SK-N-SH (cell line): ENCODE measurements around the gene SMG7. TPM values are rescaled to one million over a fixed set of nuclear protein-coding genes. Genes with fewer than 3 reads are reported as not detected.

Source experiments
- CTCF ChIA-PET: fragments of 300-600, 350-600 bp; formaldehyde crosslinking; extraction: SDS; loops from one replicate; lab custom pipeline; 2021; lab: Yijun Ruan, JAX
- POLR2A ChIA-PET: fragments of 350-600 bp; sonication (Branson Sonifier 250); formaldehyde crosslinking; extraction: SDS; loops from one replicate; lab custom pipeline; 2020; ENCODE audit warnings: antibody characterized with exemption, inconsistent platforms; lab: Yijun Ruan, JAX
- DNase-seq: peaks from one replicate; pipeline ENCODE4 v3.0.0; 2012
- H2AFZ ChIP-seq: fragments of 200-600 bp; sonication (generic); 2 replicates; pipeline ENCODE4 v1.8.1; 2016; ENCODE audit warnings: antibody characterized with exemption, mild to moderate bottlenecking, low read depth
- H3F3A ChIP-seq: fragments of 200-600 bp; sonication (generic); replicated peaks from 2 replicates; pipeline ENCODE3; 2016; ENCODE audit warnings: antibody characterized with exemption, mild to moderate bottlenecking; ENCODE audit not compliant: insufficient read depth
- H3K27ac ChIP-seq, 2 experiments: fragments of 200-500 bp in 1 of 2; fragments of 200-600 bp in 1 of 2; sonication (Bioruptor generic) in 1 of 2; sonication (generic), shearing (Covaris generic) in 1 of 2; 2 replicates each; pipeline versions ENCODE4 v1.5.1 to v1.6.1; 2014 to 2016; ENCODE audit warnings: low read depth in 2 of 2, inconsistent platforms in 1 of 2, low read length in 1 of 2, mild to moderate bottlenecking in 1 of 2, mixed read lengths in 1 of 2
- H3K27me3 ChIP-seq: fragments of 200-600 bp; sonication (generic), shearing (Covaris generic); 2 replicates; pipeline ENCODE4 v1.6.1; 2016; ENCODE audit warnings: mixed run types; ENCODE audit not compliant: insufficient read depth
- H3K36me3 ChIP-seq, 2 experiments: fragments of 200-500 bp in 1 of 2; fragments of 200-600 bp in 1 of 2; sonication (Bioruptor generic) in 1 of 2; sonication (generic) in 1 of 2; replicated peaks in 1 of 2; 2 replicates each; pipeline versions ENCODE3 to v1.5.1; 2014 to 2016; ENCODE audit warnings: low read length in 1 of 2, mild to moderate bottlenecking in 1 of 2; ENCODE audit not compliant: insufficient read depth in 2 of 2, control insufficient read depth in 1 of 2
- H3K4me1 ChIP-seq, 2 experiments: fragments of 200-500 bp in 1 of 2; fragments of 200-600 bp in 1 of 2; sonication (Bioruptor generic) in 1 of 2; sonication (generic), shearing (Covaris generic) in 1 of 2; 2 replicates each; pipeline versions ENCODE4 v1.5.1 to v1.6.1; 2014 to 2016; ENCODE audit warnings: low read depth in 1 of 2, low read length in 1 of 2, mixed run types in 1 of 2; ENCODE audit not compliant: insufficient read depth in 2 of 2, control insufficient read depth in 1 of 2
- H3K4me2 ChIP-seq: fragments of 200-600 bp; sonication (generic), shearing (Covaris generic); 2 replicates; pipeline ENCODE4 v1.6.1; 2017; ENCODE audit warnings: mixed run types
- H3K4me3 ChIP-seq, 2 experiments: fragments of 200-500 bp in 1 of 2; fragments of 200-600 bp in 1 of 2; sonication (Bioruptor generic) in 1 of 2; sonication (generic), shearing (Covaris generic) in 1 of 2; 2 replicates each; pipeline versions ENCODE4 v1.5.1 to v1.8.1; 2014 to 2016; ENCODE audit warnings: low read depth in 2 of 2, inconsistent platforms in 1 of 2, low read length in 1 of 2, mild to moderate bottlenecking in 1 of 2, mixed read lengths in 1 of 2, moderate library complexity in 1 of 2
- H3K79me2 ChIP-seq: fragments of 200-600 bp; sonication (generic); 2 replicates; pipeline ENCODE4 v1.8.1; 2017; ENCODE audit warnings: mild to moderate bottlenecking; ENCODE audit not compliant: insufficient read depth
- H3K9ac ChIP-seq: fragments of 200-600 bp; sonication (generic); 2 replicates; pipeline ENCODE4 v1.6.1; 2017; ENCODE audit warnings: mixed run types
- H3K9me2 ChIP-seq: fragments of 200-600 bp; sonication (generic); 2 replicates; pipeline ENCODE4 v1.6.1; 2017; ENCODE audit warnings: mixed run types
- H3K9me3 ChIP-seq: fragments of 200-600 bp; sonication (generic); 2 replicates; pipeline ENCODE4 v1.6.1; 2017; ENCODE audit warnings: mixed run types, mild to moderate bottlenecking, moderate library complexity
- H4K20me1 ChIP-seq: fragments of 200-600 bp; sonication (generic); 2 replicates; pipeline ENCODE4 v1.6.1; 2017; ENCODE audit warnings: mild to moderate bottlenecking, mixed run types; ENCODE audit not compliant: insufficient read depth
- CHD2 ChIP-seq: fragments of 150-350 bp; IDR thresholded peaks from 2 replicates; pipeline ENCODE4 v1.6.1; 2018; ENCODE audit warnings: low read length; ENCODE audit not compliant: partially characterized antibody
- ELF1 ChIP-seq: IDR thresholded peaks from 2 replicates; pipeline ENCODE4 v1.4.0; 2012
- EZH2phosphoT487 ChIP-seq: fragments of 200-600 bp; sonication (generic); IDR thresholded peaks from 2 replicates; pipeline ENCODE4 v1.6.1; 2017; ENCODE audit warnings: low read depth, mixed run types, mild to moderate bottlenecking, antibody characterized with exemption, moderate library complexity, borderline replicate concordance
- GABPA ChIP-seq: IDR thresholded peaks from 2 replicates; pipeline ENCODE4 v1.4.0; 2012; ENCODE audit warnings: low read depth, mild to moderate bottlenecking
- MAX ChIP-seq: IDR thresholded peaks from 2 replicates; pipeline ENCODE4 v1.4.0; 2012; ENCODE audit warnings: low read depth
- MEF2A ChIP-seq: IDR thresholded peaks from 2 replicates; pipeline ENCODE4 v1.4.0; 2012; ENCODE audit warnings: low read depth, borderline replicate concordance
- MXI1 ChIP-seq: IDR thresholded peaks from 2 replicates; pipeline ENCODE4 v1.6.1; 2012; ENCODE audit warnings: mild to moderate bottlenecking, low read depth, low read length, improper control_type of control experiment
- NFIC ChIP-seq: IDR thresholded peaks from 2 replicates; pipeline ENCODE4 v1.4.0; 2012; ENCODE audit warnings: borderline replicate concordance
- POLR2AphosphoS5 ChIP-seq: IDR thresholded peaks from 2 replicates; pipeline ENCODE4 v1.6.1; 2012; ENCODE audit warnings: low read depth, low read length
- SMC3 ChIP-seq: IDR thresholded peaks from 2 replicates; pipeline ENCODE4 v1.6.1; 2012; ENCODE audit warnings: low read depth, low read length, improper control_type of control experiment
- TAF1 ChIP-seq: IDR thresholded peaks from 2 replicates; pipeline ENCODE4 v1.6.1; 2012; ENCODE audit warnings: low read depth, mild to moderate bottlenecking, low read length, moderate library complexity, borderline replicate concordance
- TCF12 ChIP-seq: IDR thresholded peaks from 2 replicates; pipeline ENCODE4 v1.4.0; 2012
- TEAD4 ChIP-seq: IDR thresholded peaks from 2 replicates; pipeline ENCODE4 v1.4.0; 2012; ENCODE audit warnings: mild to moderate bottlenecking, borderline replicate concordance; ENCODE audit not compliant: insufficient read depth
- USF2 ChIP-seq: fragments of 150-350 bp; IDR thresholded peaks from 2 replicates; pipeline ENCODE4 v1.6.1; 2017; ENCODE audit warnings: antibody characterized with exemption, low read length, low read depth, borderline replicate concordance
- YY1 ChIP-seq: IDR thresholded peaks from 2 replicates; pipeline ENCODE4 v1.4.0; 2012; ENCODE audit warnings: low read depth, mild to moderate bottlenecking
- ZBTB33 ChIP-seq: IDR thresholded peaks from 2 replicates; pipeline ENCODE4 v1.4.0; 2012; ENCODE audit warnings: low read depth, borderline replicate concordance
- WGBS: methylation state at CpG from one replicate; pipeline ENCODE4 v1.1.6; 2017; ENCODE audit warnings: low lambda C conversion rate; 5-methylcytosine and 5-hydroxymethylcytosine counted together
- polyA plus RNA-seq, 3 experiments: library from polyadenylated mRNA; depleted of rRNA; stranded (reverse); fragments of >200 nt; gene quantifications; 2 replicates each; pipeline ENCODE4 v1.2.3, GENCODE V29; 2012

Gene SMG7
- polyA plus RNA-seq (2012; rRNA removed), result 19.8 and 26.0 TPM in 2 replicates
- 18.2 and 21.8 TPM in 2 replicates for polyA plus RNA-seq (2012; cell fraction: cytosol; rRNA removed)
- 18.5 and 30.6 TPM in 2 replicates for polyA plus RNA-seq (2012; cell fraction: nucleus; rRNA removed)

DNA sequence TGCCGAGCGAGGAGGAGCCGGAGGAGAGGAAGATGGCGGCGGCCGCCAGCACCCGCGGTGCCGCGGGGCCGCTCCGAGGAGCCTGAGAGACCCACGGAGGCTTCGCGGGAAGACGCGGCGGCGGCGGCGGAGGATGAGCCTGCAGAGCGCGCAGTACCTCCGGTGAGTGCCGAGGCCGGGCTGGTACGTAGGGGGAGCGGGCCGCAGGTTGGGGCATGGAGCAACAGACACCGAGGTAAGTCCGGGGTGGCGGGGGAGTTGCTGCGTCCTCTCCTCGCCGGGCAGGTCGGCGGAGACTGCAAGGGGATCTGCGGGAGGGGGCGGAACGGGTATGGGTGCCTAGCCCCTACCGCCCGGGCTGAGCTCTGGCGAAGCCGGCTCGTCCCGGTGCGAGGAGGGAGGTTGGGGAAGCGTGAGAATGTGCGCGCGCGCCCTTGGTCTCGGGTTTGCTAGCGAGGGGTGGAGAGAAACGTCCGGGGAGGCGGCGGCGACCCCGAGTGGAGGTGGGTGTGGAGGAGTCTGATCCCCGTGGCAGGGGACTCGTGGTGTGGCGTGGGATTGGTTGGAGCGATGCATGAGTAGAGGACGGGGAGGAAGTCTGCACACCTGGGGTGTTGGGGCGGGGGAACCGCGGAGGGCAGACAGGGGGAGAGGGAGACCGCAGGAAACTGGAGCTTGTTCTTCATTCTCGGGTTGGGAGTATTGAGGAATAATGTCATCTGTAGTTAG is at the start of gene SMG7:
Gene SMG7, plus strand, starts transcription at position 12 of the 729 bp plus-strand sequence. Its CDS starts 122 bp downstream, at position 134.
- peak within 1 kb of the TSS; percentile 87 for H2AFZ ChIP-seq
- WGBS, result 0% methylated on average over 25 of the region's 70 CpGs

GRCh38 chr1:183423541-183423940 is 48.8 kb upstream of the SMG7 start:
- Histone ChIP-seq H3K4me2 (no peak overlapping the region), H3K36me3 (no peaks in the 10 kb centered on the region), H3K79me2 (no peaks in the 10 kb centered on the region), H3K27ac (no peak overlapping the region), H4K20me1 (no peaks in the 10 kb centered on the region), H3K4me1 (no peaks in the 10 kb centered on the region), H3F3A (no peaks in the 10 kb centered on the region), H3K9ac (no peak overlapping the region), H3K9me2 (no peaks in the 10 kb centered on the region), H3K4me3 (no peak overlapping the region), H3K9me3 (no peaks in the 10 kb centered on the region), H3K27me3 (peaks cover 16% of the 10 kb centered on the region), H2AFZ (no peak overlapping the region)
- no peak for TF ChIP-seq MEF2A
- no peak for TF ChIP-seq TCF12
- TF ChIP-seq SMC3, result no peak
- no peak for TF ChIP-seq TEAD4
- no peak for TF ChIP-seq EZH2phosphoT487
- TF ChIP-seq GABPA, result no peak
- TF ChIP-seq ZBTB33, result no peak
- no peak for TF ChIP-seq MAX
- no peak for TF ChIP-seq ELF1
- TF ChIP-seq USF2, result no peak
- TF ChIP-seq MXI1, result no peak
- TF ChIP-seq NFIC, result no peak
- no peak for TF ChIP-seq TAF1
- no peak for TF ChIP-seq CHD2
- POLR2A ChIA-PET, result no interaction called here
- CTCF ChIA-PET, result no interaction called here
- WGBS, result 0% methylated on average over 1 of the region's 1 CpG
- no peak for DNase-seq

More for the DNA sequence above, at the start of gene SMG7:
- Histone ChIP-seq H3K4me2 (peak within 1 kb of the TSS; percentile 88), H3K27ac (peak within 1 kb of the TSS; percentile 99 to 100), H3K9me2 (no peaks in the 10 kb centered on the region), H3K4me1 (peaks cover 0 to 4% of the 10 kb centered on the region in 2 experiments; a peak in 3 of 4 replicates), H4K20me1 (peaks cover 38% of the 10 kb centered on the region)
- peak; percentile 91 for TF ChIP-seq YY1
- peak; percentile 37; the same call in 1 of the 2 replicates for TF ChIP-seq MXI1
- TF ChIP-seq NFIC, result no peak
- TF ChIP-seq MAX, result peak; percentile 13; the same call in 1 of the 2 replicates
- no peak for TF ChIP-seq TCF12
- TF ChIP-seq TAF1, result peak; percentile 78; the same call in 1 of the 2 replicates
- peak; percentile 9; the same call in 1 of the 2 replicates for TF ChIP-seq POLR2AphosphoS5
- TF ChIP-seq, all 33 proteins: peak for 5
- no peak for DNase-seq
- Histone ChIP-seq H3K9me3 (no peaks in the 10 kb centered on the region), H3K9ac (peak within 1 kb of the TSS; percentile 95), H3F3A (peaks cover 8% of the 10 kb centered on the region), H3K36me3 (peaks cover 0 to 8% of the 10 kb centered on the region in 2 experiments), H3K79me2 (peaks cover 50% of the 10 kb centered on the region), H3K27me3 (no peaks in the 10 kb centered on the region), H3K4me3 (peak within 1 kb of the TSS; percentile 83 to 96)
- ChIA-PET CTCF (interaction anchor here (1.1 kb wide), 1 partner anchor 90 kb away, joined by 3 read pairs; no protein-coding TSS in a partner anchor), POLR2A (interaction anchor here (1.0 to 1.1 kb wide), 2 partner anchors 17 to 143 kb away, joined by 3 read pairs; no protein-coding TSS in a partner anchor)
